Activated CD4-positive, alpha-beta T cell treated with anti-CD3 and anti-CD28 coated beads for 4 hours (primary cell): Measurements from ENCODE around the gene ADAM17.
"Not testable (repeated sequence)": the region's sequence is repeated elsewhere in the genome, so short reads cannot be mapped to it uniquely, and the experiment has no call there.

Experiments used
- DNase-seq, 2 donors: peaks; one replicate each; pipeline ENCODE4 v3.0.0-alpha.2; 2020

ADAM17 gene

GRCh38 chr2:9518780-9519179 lies 36.9 kb downstream of the ADAM17 start:
- DNase-seq = no peak

DNA sequence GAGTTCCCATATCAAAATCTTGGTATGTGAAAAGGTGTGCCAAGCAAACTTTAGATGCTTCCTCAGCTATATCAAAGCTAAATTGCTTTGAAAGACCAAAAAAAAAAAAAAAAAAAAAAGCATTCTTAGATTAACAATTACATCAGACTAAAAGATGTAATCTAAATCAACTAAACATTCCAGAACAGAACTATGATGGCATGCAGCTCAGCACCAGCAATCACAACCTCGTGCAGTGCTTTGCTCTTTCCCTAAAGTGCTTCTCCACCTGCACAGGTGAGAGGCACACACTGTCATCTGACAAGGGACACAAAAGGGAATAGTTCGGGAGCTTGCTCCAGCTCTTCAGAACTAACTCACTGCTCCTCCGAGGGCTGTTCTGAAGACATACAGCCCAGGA lies 37.5 kb downstream of the ADAM17 start:
- no peak for DNase-seq

GRCh38 chr2:9517118-9517782 lies 38.4 kb downstream of the ADAM17 start:
- no peak for DNase-seq

- not testable (repeated sequence) for DNase-seq
These were observed 41.7 kb downstream of the ADAM17 start for GRCh38 chr2:9513946-9514345.

- DNase-seq = no peak
These were observed 46.7 kb downstream of the ADAM17 start for GRCh38 chr2:9508931-9509330.

- no peak for DNase-seq
These were observed 57.4 kb downstream of the ADAM17 start for GRCh38 chr2:9498210-9498609.

DNA sequence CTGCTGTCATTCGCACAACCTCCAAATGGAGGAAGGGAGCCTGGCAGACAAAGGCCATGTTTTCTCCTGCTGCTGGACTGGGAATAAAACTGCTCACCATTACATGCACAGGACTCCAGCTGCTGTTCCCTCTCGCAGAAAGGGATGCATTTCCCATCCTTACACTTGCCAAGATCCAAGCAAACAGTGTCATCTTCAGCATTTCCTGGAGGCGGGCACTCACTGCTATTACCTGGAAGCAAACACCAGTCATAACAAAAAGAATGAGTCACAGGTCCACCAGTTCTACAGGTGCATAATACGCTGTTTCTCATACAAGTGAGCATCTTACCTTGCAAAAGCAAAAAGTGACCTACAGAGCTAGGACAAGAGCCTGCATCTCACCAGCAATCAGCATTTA lies 58.6 kb downstream of the ADAM17 start:
- DNase-seq = peak in 1 of 2 donors; percentile 18

DNA sequence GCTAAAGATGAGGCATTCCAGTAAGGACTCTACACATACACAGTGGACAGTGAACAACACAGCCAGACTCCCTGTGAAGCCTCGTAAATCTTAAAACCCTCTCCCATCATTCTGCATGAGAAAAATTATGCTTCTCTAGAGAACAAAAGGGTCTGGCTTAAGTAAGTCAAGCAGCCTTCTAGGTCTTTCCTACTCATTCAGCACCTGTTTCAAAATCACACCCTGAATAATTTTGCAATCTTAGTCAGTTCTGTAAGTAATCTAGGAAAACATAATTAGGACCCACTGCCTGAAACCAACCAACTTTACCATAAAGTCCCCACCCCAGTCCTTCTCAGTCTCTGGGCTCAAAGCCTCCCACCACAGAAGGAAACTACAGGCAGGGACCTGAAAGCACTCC lies 61.5 kb downstream of the ADAM17 start:
- no peak for DNase-seq

- no peak for DNase-seq
These were observed 62.2 kb downstream of the ADAM17 start for GRCh38 chr2:9493478-9493877.

- no peak for DNase-seq
These were observed 62.7 kb downstream of the ADAM17 start for GRCh38 chr2:9492927-9493326.

DNA sequence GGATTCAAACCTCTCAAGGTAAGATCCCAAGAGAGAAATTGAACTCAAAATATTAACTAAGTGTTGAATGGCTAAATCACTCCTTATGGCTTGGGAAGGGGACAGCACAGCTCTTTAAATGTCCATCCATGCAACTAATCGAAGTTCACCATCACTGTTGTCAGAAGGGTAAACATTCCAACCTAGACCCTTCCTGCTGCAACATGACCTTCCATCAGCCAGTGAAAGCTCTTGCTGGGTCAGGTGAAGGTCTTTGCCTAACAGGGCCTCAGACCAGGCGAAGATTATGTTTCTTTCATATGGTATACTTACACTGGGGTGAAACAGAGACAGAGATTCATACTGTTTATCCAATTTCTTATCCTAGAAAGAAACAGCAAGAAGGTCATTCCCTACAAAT lies 64.8 kb downstream of the ADAM17 start:
- DNase-seq = no peak

GRCh38 chr2:9488583-9489547 lies 66.8 kb downstream of the ADAM17 start:
- no peak for DNase-seq

- DNase-seq = no peak
These were observed 71.1 kb downstream of the ADAM17 start for GRCh38 chr2:9484533-9484932.

DNA sequence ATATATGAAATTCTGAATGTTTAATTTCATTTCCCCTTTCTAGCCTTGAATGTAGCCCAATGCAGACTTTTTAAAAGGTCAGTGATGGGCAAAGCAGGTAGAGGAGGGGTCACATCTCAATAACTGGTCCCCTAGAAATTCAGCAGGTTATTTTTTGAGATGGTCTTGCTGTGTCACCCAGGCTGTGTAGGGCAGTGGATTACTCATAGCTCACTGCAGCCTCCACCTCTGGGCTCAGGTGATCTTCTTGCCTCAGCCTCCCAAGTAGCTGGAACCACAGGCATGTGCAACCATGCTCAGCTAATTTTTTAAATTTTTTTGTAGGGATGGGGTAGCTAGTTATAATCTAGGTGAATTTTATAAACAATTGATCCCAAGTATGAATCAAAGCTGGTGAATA lies 72.5 kb downstream of the ADAM17 start:
- no peak for DNase-seq

- DNase-seq = no peak
These were observed 75.5 kb downstream of the ADAM17 start for GRCh38 chr2:9480157-9480556.

DNA sequence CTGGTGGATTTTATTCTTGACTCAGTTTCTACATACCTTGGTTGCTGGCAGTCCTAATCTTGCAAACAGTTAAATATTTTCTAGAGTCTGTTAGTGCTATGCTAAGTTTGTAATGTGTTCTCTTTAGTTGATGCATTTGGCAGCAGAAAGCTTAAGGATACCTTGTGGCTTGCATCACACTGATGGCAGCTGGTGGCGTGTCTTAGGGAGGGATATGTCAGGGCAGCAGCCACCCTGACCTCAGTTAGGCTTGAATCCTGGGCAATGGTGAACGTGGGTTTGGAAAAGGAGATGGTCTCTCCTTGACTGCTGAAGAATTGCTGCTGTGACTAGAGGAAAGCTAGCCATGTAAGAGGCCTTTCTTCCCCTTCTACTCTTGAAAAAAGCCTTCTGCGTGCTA lies 77.1 kb downstream of the ADAM17 start:
- no peak for DNase-seq

DNA sequence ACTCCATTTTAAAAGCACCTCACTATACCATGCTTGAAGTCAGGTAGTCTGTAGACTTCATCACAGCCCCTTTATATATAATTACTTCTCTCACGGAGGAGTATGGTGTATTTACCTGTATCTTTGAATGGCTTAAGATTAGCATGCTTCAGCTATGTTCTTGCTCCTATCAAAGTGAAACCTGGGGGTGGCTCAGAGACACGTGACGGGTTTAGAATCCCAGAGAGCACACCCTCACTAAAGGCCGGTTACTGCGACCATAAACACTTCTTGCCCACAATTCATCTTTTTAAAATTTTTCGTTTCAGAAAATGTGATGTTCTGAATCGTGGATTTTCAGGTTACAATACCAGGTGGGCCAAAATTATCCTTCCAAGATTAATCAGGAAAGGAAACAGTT lies 77.7 kb downstream of the ADAM17 start:
- DNase-seq = no peak

GRCh38 chr2:9474361-9475057 lies 81.1 kb downstream of the ADAM17 start, which contains the start of gene IAH1:
Gene IAH1, plus strand, starts transcription at chr2:9474551. Its CDS starts 16 bp downstream, at chr2:9474567.
- peak; percentile 77 to 84 for DNase-seq

DNA sequence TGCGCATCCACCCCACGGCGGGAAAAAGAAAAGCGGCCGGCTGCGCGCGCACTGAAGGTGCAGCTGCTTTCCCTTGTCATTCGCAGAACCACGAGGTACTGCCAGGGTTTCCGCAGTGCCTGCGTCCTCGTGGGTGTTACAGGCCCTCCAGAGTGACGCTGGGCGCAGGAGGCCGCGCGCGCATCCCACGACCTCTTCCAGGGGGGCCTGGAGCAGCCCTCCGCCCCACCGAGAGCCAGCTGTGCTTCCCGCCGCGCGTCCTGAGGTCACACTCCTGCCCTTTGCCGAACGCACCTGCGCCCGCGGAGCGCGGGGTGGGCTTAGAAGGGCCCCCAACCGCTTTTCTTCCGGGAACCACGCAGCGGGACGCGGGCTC lies 81.7 kb downstream of the ADAM17 start:
- DNase-seq = peak; percentile 69 to 73

DNA sequence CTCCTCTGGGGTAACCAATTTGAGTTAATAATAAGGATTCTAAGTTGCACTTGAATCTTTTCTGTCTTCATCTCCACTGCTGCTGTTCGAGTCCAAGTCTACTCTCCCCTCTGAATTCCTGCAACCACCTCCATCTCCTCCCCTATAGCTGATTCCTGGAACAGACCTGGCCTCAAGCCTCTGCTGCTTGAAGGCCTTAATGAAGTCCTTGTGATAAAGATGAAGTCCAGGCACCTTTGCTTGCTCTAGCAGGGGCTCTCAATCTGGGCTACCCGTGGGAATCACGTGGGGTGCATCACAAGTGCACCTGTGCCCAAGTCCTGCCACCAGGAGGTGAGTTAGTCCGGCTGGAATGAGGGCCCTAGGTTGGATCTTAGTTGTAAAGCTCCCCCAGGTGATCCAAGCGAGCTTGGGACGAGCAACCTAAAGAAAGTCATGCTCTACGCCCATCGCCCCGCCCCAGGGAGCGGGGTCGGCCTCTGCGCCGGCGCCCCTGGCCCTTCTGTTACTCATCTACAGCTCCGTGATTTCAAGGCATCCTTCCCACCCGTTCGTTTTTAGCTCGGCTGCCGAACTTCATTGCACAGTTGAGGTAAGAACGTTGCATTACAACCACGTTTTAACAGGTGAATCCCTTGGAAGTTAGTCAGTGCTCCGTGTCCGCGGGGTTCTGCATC lies 82.2 kb downstream of the ADAM17 start:
- DNase-seq = peak in 1 of 2 donors; percentile 28

- DNase-seq = no peak
These were observed 83.1 kb downstream of the ADAM17 start for GRCh38 chr2:9472511-9472910.

DNA sequence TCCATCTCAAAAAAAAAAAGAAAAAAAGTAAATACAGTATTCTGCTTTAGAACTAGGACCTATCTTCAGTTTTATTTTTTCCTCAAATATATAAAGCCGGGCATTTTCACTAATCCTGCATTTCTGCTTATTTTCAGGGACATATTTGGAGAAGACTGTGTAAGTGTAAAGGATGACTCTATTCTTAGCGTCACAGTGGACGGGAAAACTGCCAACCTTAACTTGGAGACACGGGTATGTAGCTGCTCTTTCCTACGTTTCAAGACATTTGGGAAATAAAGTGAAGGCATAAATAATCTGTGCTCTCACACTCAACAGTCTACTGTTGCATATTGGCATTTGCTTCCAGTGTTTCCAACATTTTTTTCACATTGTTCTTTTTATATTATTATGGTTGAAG lies 84.4 kb downstream of the ADAM17 start:
- DNase-seq = no peak

GRCh38 chr2:9467687-9468086 lies 87.9 kb downstream of the ADAM17 start:
- no peak for DNase-seq
